ENCODE data around the gene CWF19L2. TPM values are rescaled to one million over a fixed set of nuclear protein-coding genes. Genes with fewer than 3 reads are reported as not detected.

The CWF19L2 gene
- total RNA-seq, 1 donor from 2014 or later, result 10.3 TPM

DNA sequence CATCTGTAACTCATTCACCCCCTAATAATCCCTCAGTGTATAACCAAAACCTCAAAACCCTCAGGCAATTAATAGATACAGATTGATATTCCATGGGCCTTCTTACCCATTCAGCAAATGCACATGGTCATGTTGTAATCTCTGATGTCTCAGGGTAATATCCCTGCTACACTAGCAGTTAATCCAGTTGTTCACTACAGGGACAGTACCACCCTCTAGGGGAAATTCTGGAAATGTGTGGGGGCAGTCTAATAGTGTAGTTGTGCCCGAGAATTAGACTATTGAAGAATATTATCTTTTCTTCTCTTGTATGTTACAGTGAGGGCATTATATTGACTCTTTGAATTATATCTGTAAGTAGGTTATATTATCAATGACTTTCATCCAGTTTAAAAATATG is 175.4 kb downstream of the CWF19L2 start:
- Mint-ChIP-seq H3K27ac (ENCODE audit: unreplicated experiment) (no peak overlapping the region), H3K9me3 (ENCODE audit: unreplicated experiment) (peaks cover 16% of the 10 kb centered on the region), H3K27me3 (ENCODE audit: unreplicated experiment) (no peaks in the 10 kb centered on the region), H3K4me1 (ENCODE audit: unreplicated experiment) (no peaks in the 10 kb centered on the region), H3K4me3 (ENCODE audit: unreplicated experiment) (no peak overlapping the region), H3K36me3 (ENCODE audit: unreplicated experiment) (no peaks in the 10 kb centered on the region)
- TF ChIP-seq, protein P1, sequence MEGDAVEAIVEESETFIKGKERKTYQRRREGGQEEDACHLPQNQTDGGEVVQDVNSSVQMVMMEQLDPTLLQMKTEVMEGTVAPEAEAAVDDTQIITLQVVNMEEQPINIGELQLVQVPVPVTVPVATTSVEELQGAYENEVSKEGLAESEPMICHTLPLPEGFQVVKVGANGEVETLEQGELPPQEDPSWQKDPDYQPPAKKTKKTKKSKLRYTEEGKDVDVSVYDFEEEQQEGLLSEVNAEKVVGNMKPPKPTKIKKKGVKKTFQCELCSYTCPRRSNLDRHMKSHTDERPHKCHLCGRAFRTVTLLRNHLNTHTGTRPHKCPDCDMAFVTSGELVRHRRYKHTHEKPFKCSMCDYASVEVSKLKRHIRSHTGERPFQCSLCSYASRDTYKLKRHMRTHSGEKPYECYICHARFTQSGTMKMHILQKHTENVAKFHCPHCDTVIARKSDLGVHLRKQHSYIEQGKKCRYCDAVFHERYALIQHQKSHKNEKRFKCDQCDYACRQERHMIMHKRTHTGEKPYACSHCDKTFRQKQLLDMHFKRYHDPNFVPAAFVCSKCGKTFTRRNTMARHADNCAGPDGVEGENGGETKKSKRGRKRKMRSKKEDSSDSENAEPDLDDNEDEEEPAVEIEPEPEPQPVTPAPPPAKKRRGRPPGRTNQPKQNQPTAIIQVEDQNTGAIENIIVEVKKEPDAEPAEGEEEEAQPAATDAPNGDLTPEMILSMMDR (IDR thresholded peaks at IDR 0.05), result no peak
- DNase-seq (ENCODE audit: extremely low spot score, unreplicated experiment), result no peak

Other genes with a start within 250 kb of the CWF19L2 start
- 5.0 and 7.0 TPM in 2 replicates for gene ALKBH8, start 107.9 kb upstream of the CWF19L2 start, total RNA-seq
- not detected in 2 replicates for gene ELMOD1, start 133.3 kb upstream of the CWF19L2 start, total RNA-seq